ENCODE measurements around the gene ZFP3. TPM values are rescaled to one million over a fixed set of nuclear protein-coding genes. Genes with fewer than 3 reads are reported as not detected.
A peak's percentile ranks its signal among the peaks of the same experiment; 100 is the strongest.

The ZFP3 gene
- total RNA-seq, 1 donor, result 3.6 TPM

- H3K4me3 ChIP-seq (ENCODE audit: insufficient read depth, low read length), result peak overlapping the region; percentile 89
- H2AFZ ChIP-seq (ENCODE audit: low read length), result peak overlapping the region; percentile 99
- H4K20me1 ChIP-seq (ENCODE audit: insufficient read depth, low read length), result no peaks in the 10 kb centered on the region
- H3K36me3 ChIP-seq (ENCODE audit: insufficient read depth, low read length), result no peaks in the 10 kb centered on the region
- H3K79me2 ChIP-seq (ENCODE audit: insufficient read depth, low read length), result peaks cover 5% of the 10 kb centered on the region
- H3K4me1 ChIP-seq (ENCODE audit: insufficient read depth, low read length), result peaks cover 9% of the 10 kb centered on the region
- H3K4me2 ChIP-seq (ENCODE audit: insufficient read depth, low read length), result peak overlapping the region; percentile 83
- no peaks in the 10 kb centered on the region for H3K27me3 ChIP-seq (ENCODE audit: insufficient read depth, low read length)
- no peaks in the 10 kb centered on the region for H3K9me3 ChIP-seq (ENCODE audit: low read depth, low read length)
- H3K27ac ChIP-seq (ENCODE audit: low read depth, low read length), result no peak overlapping the region
- TF ChIP-seq CTCF (IDR thresholded peaks at IDR 0.05; ENCODE audit: extremely low read depth, low read depth, low read length), result no peak
- no peak for DNase-seq (ENCODE audit: insufficient read length, low spot score, missing footprints)
These were observed 524 bp upstream of the ZFP3 start for GRCh38 chr17:5077781-5078105.

- Histone ChIP-seq H3K79me2 (ENCODE audit: insufficient read depth, low read length) (peaks cover 5% of the 10 kb centered on the region), H2AFZ (ENCODE audit: low read length) (no peak overlapping the region), H3K4me3 (ENCODE audit: insufficient read depth, low read length) (no peak overlapping the region), H3K4me2 (ENCODE audit: insufficient read depth, low read length) (no peak overlapping the region), H3K27me3 (ENCODE audit: insufficient read depth, low read length) (no peaks in the 10 kb centered on the region), H4K20me1 (ENCODE audit: insufficient read depth, low read length) (no peaks in the 10 kb centered on the region), H3K27ac (ENCODE audit: low read depth, low read length) (no peak overlapping the region), H3K9me3 (ENCODE audit: low read depth, low read length) (no peaks in the 10 kb centered on the region), H3K4me1 (ENCODE audit: insufficient read depth, low read length) (peaks cover 9% of the 10 kb centered on the region), H3K36me3 (ENCODE audit: insufficient read depth, low read length) (no peaks in the 10 kb centered on the region)
- TF ChIP-seq CTCF (IDR thresholded peaks at IDR 0.05; ENCODE audit: extremely low read depth, low read depth, low read length), result no peak
- peak; percentile 79 for DNase-seq (ENCODE audit: insufficient read length, low spot score, missing footprints)
These were observed 2.3 kb downstream of the ZFP3 start for GRCh38 chr17:5080591-5080990.

GRCh38 chr17:5092218-5093010 lies 14.1 kb downstream of the ZFP3 start:
- Histone ChIP-seq H3K4me3 (ENCODE audit: insufficient read depth, low read length) (no peak overlapping the region), H4K20me1 (ENCODE audit: insufficient read depth, low read length) (no peaks in the 10 kb centered on the region), H3K79me2 (ENCODE audit: insufficient read depth, low read length) (no peaks in the 10 kb centered on the region), H3K27me3 (ENCODE audit: insufficient read depth, low read length) (peaks cover 5% of the 10 kb centered on the region), H3K4me1 (ENCODE audit: insufficient read depth, low read length) (no peaks in the 10 kb centered on the region), H2AFZ (ENCODE audit: low read length) (no peak overlapping the region), H3K9me3 (ENCODE audit: low read depth, low read length) (peaks cover 74% of the 10 kb centered on the region), H3K27ac (ENCODE audit: low read depth, low read length) (no peak overlapping the region), H3K4me2 (ENCODE audit: insufficient read depth, low read length) (no peak overlapping the region), H3K36me3 (ENCODE audit: insufficient read depth, low read length) (peaks cover 22% of the 10 kb centered on the region)
- DNase-seq (ENCODE audit: insufficient read length, low spot score, missing footprints), result no peak
- no peak for TF ChIP-seq CTCF (IDR thresholded peaks at IDR 0.05; ENCODE audit: extremely low read depth, low read depth, low read length)

- Histone ChIP-seq H3K4me3 (ENCODE audit: insufficient read depth, low read length) (no peak overlapping the region), H3K27me3 (ENCODE audit: insufficient read depth, low read length) (peaks cover 5% of the 10 kb centered on the region), H3K36me3 (ENCODE audit: insufficient read depth, low read length) (peaks cover 9% of the 10 kb centered on the region), H4K20me1 (ENCODE audit: insufficient read depth, low read length) (no peaks in the 10 kb centered on the region), H3K79me2 (ENCODE audit: insufficient read depth, low read length) (no peaks in the 10 kb centered on the region), H3K4me1 (ENCODE audit: insufficient read depth, low read length) (no peaks in the 10 kb centered on the region), H2AFZ (ENCODE audit: low read length) (no peak overlapping the region), H3K4me2 (ENCODE audit: insufficient read depth, low read length) (no peak overlapping the region), H3K27ac (ENCODE audit: low read depth, low read length) (no peak overlapping the region), H3K9me3 (ENCODE audit: low read depth, low read length) (peaks cover 38% of the 10 kb centered on the region)
- TF ChIP-seq CTCF (IDR thresholded peaks at IDR 0.05; ENCODE audit: extremely low read depth, low read depth, low read length), result no peak
- no peak for DNase-seq (ENCODE audit: insufficient read length, low spot score, missing footprints)
These were observed 18.4 kb downstream of the ZFP3 start for GRCh38 chr17:5096731-5097100.
